Stimulated activated CD8-positive, alpha-beta memory T cell treated with anti-CD3 and anti-CD28 coated beads, Interleukin-15, amount 100 ng/mL, for 48 hours (primary cell): ENCODE results near the gene HSD17B3.
"Not testable (repeated sequence)": the region's sequence is repeated elsewhere in the genome, so short reads cannot be mapped to it uniquely, and the experiment has no call there.

Experiments used
- DNase-seq, 2 donors: peaks; one replicate each; pipeline ENCODE4 v3.0.0-alpha.2; 2020; ENCODE audit warnings: low read depth in 2 of 2

HSD17B3 gene

DNA sequence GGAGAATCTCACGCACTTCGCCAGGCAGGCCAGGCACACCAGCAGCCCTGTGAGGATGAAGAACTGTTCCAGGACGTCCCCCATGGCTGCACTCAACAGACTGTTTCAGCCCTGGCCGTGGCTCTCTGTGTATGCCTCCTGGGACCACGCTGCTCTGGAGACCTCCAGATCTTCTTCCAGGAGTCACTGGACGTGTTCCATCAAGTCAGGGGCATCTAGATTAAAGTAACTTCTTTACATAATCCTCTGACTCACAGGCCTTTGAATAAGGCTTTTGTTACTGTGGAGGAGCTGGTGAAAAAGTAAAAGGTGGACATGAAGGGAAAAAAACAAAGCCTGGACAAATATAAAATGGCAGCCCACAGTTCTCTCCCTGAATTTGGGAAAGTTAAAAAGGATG, at the start of gene HSD17B3:
Gene HSD17B3, minus strand, starts transcription at position 156 of the 400 bp plus-strand sequence. Its CDS starts 72 bp downstream, at position 84.
- no peak for DNase-seq

DNA sequence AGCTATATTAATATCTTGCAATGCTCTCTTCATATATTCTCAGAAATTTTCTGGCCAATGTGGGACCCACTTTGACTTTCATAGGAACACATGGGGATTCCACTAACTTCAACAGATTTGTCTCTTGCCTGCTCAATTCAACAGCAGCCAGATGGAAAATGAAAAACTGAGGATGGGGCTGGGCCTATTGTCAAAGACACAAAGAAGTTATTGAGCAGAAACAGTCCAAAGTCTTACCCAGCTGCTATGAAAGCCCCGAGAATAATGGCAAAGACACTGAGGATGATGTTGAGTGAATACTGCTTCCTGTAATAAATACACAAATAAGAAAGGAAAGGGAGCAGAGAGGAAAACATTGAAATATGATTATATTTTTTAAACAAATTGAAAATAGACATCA, 48.9 kb upstream of the HSD17B3 start:
- no peak for DNase-seq

DNA sequence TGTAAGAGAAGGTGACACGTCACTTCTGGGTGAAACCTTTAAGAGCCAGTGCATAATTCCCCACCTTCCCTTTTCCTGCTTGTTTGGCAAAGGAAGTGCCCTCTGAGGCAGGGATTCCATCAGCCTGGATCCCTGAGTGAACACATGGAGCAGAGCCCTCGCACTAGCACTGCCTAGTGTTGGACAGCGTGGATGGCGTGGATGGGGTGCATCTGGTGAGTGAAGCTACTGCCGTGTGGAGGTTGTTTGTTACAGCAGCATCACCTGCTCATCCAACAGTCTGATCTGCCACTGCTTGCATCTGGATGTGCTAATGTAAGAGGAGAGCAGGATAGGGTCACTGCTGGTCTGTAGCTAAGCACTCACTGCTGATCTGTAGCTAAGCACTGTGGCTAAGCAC, 46.3 kb upstream of the HSD17B3 start:
- DNase-seq: no peak

DNA sequence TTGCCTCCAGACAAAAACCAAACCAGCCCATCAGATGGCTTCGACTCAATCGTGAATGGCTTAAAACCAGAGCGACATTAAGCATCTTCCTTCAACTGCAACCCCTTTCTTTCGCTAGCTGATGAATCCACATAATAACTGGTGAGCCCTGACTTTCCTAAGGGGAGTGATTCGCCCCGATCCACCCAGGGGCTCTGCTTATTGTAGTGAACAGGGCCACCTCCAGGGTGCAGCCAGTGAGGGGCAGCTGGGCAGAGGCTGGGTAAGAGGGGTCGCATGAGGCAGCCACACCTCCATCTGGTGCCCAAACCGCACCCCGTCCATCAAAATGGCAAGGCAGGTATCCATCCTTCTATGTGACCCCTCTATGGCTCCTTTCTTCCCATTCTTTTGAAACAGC, 43.6 kb upstream of the HSD17B3 start:
- DNase-seq: no peak

DNA sequence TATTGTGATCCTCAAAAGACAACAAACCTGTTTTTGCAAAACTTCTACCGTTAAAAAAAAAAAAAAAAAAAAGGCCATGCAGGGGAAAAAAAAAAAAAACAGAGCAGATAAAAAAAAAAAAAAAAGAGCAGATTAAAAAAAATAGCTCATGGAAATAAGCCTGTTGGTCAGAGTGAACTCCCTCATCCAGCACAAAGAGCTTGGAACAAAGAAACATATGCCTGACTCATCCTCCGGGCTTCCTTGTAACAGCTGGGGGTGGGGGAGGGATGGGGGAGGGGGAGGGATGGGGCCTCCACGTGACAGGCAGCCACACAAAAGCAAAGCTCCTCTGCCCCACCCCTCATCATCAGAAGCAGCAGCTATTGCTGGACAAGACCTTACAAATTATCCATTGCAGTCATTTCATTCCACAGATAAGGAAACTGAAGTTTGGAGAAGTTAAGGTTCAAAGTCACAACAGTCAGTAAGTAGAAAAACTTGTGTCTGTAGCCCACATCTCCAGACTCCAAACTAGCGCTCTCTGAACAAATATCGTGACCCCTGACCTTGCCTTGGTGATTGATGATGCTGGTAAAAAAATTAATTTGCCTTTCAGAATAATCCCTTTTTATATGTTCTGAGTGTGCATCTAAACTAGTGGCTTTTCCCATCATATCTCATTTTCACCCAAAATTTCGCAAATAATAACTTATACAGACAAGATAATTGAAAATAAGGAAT, 42.6 kb upstream of the HSD17B3 start:
- no peak for DNase-seq

- DNase-seq: no peak
Observed at GRCh38 chr9:96343515-96344360, 41.8 kb upstream of the HSD17B3 start.

- no peak for DNase-seq
Observed at GRCh38 chr9:96342571-96343245, 40.7 kb upstream of the HSD17B3 start.

- DNase-seq: no peak
Observed at GRCh38 chr9:96340707-96341106, 38.7 kb upstream of the HSD17B3 start.

GRCh38 chr9:96338299-96338698, 36.3 kb upstream of the HSD17B3 start:
- no peak for DNase-seq

DNA sequence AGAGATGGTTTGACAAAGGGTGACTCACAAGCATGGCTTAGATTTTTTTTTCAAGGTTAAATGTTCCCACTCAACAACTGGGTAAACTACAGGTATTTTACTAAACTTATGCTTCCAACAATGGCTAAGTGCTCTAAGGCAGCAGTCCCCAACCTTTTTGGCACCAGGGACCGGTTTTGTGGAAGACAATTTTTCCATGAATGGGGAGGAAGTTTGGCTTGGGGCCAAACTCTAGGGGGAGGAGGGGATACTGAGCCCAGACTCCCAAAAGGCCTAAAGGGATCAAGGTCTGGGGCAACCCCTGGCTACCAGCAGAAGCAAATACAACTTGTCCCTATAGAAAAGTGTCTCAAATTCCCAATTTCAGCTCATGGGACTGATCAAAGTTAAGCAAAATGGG, 32.0 kb upstream of the HSD17B3 start:
- no peak for DNase-seq

DNA sequence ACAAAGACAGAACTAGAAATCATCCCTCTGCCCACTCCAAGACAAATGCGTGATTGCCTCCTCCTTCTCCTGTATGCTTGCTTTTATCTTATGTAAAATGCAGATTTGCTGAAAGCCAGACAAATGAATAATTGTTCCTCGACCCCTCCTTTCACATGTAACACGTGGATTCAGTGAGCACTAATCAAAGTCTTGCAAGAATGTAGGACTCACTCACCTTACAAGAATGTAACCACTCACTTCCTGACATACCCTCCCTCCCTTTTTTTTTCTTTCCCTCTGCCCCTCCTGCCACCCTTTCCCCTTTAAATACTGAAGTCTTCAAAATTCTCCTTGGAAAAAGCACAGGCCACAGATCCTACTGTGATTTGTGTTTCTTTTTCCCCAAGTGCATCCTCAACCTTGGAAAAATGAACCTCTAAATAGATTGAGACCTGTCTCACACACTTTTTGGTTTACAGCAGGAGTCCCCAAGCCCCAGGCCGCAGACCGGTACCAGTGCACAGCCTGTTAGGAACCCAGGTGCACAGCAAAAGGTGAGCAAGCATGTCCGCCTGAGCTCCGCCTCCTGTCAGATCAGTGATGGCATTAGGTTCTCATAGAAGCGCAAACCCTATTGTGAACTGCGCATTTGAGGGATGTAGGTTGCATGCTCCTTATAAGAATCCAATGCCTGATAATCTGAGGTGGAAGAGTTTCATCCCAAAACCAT, 29.4 kb upstream of the HSD17B3 start:
- DNase-seq: no peak

- DNase-seq: no peak
Observed at GRCh38 chr9:96327694-96328352, 25.8 kb upstream of the HSD17B3 start.

GRCh38 chr9:96323169-96323568, 21.2 kb upstream of the HSD17B3 start:
- DNase-seq: no peak

GRCh38 chr9:96322736-96323135, 20.8 kb upstream of the HSD17B3 start:
- not testable (repeated sequence) for DNase-seq

- DNase-seq: not testable (repeated sequence)
Observed at GRCh38 chr9:96322210-96322609, 20.2 kb upstream of the HSD17B3 start.

DNA sequence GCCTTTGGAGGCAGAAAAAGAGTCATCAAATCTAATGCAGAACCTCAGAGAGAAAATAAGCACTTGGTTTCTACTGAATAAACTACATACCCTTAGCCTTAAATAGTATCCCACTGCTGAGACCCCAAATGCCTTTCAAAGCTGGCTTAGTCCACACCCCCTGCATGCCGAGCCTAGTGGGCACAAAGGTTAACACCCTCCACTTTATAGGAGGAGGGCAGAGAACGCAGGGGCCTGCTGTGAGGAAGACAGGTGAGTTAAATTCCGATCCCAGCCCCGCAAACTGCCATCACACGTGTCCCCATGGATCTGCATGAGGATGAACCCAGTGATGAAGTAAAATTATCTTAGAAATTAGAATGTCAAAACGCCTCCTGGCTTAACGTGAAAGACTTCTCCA, 19.5 kb upstream of the HSD17B3 start:
- no peak for DNase-seq

- no peak for DNase-seq
Observed at GRCh38 chr9:96320749-96321280, 18.8 kb upstream of the HSD17B3 start.

GRCh38 chr9:96318921-96319565, 17.1 kb upstream of the HSD17B3 start:
- no peak for DNase-seq

DNA sequence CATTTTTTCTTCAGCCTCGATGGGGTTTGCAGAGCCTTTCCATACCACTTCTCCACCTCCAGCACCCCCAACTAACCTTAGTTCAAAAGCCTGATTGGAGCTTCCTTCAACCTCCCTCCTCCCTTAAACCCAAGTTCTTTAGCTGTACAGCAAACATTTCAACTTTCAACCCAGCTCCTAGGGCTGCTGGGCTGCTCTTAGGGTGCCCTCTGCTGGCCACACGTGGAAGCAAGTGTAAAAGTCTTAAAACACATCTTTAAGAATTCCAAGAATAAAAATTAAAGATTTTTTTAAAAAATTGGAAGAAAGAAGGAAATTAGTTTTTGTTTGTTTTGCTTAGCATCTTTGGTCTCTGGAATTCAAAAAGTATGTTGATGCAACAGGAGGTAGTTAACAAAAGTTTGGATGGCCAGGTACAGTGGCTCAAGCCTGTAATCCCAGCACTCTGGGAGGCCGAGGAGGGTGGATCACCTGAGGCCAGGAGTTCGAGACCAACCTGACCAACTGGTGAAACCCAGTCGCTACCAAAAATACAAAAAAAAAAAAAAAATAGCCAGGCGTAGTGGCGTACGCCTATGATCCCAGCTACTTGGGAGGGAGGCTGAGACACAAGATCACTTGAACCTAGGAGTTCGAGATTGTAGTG, 15.5 kb upstream of the HSD17B3 start:
- peak; percentile 13 to 34 for DNase-seq

DNA sequence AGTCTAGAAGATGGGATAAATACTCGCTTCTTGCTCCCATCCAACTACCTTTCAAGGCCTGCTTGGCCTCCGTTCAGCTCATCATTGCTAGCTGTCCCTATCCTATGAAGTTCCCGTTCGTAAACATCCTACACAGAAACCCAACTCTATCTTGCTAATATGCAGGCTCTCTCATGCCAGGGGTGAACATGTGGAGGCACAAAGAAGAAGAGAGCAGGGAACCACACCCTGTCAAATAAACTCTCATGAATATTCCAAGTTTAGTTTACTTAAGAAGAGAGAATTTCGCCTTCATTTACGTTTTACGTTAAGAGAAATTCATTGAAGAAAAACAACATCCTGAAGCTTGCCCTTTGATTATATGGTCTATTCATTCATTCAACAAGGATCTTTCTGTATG, 7.9 kb upstream of the HSD17B3 start:
- no peak for DNase-seq
